Loucy (cell line): ENCODE measurements around the gene ARFRP1.

ENCODE experiments used
- H2AFZ ChIP-seq: fragments of 200-600 bp; sonication (generic); 2 replicates; pipeline ENCODE4 v1.6.0; 2016; ENCODE audit warnings: antibody characterized with exemption, mild to moderate bottlenecking, low read length, moderate library complexity
- H3F3A ChIP-seq: fragments of 200-600 bp; 2 replicates; pipeline ENCODE4 v1.6.0; 2016; ENCODE audit warnings: antibody characterized with exemption, low read depth, mild to moderate bottlenecking
- H3K27me3 ChIP-seq: fragments of 200-600 bp; sonication (generic); 2 replicates; pipeline ENCODE4 v1.6.1; 2014; ENCODE audit warnings: low read length, mild to moderate bottlenecking; ENCODE audit not compliant: insufficient read depth, poor library complexity, severe bottlenecking
- H3K36me3 ChIP-seq: fragments of 200-600 bp; sonication (generic); 2 replicates; pipeline ENCODE4 v1.6.1; 2016; ENCODE audit warnings: low read length; ENCODE audit not compliant: insufficient read depth
- H3K4me1 ChIP-seq: fragments of 200-600 bp; sonication (generic); 2 replicates; pipeline ENCODE4 v1.5.1; 2014; ENCODE audit warnings: low read length, mild to moderate bottlenecking; ENCODE audit not compliant: insufficient read depth, poor library complexity, severe bottlenecking
- H3K4me2 ChIP-seq: fragments of 200-600 bp; sonication (generic); 2 replicates; pipeline ENCODE4 v1.6.0; 2014; ENCODE audit warnings: antibody characterized with exemption, low read length, low read depth, mild to moderate bottlenecking; ENCODE audit not compliant: poor library complexity, severe bottlenecking
- H3K4me3 ChIP-seq: fragments of 200-600 bp; sonication (generic); 2 replicates; pipeline ENCODE4 v1.5.1; 2014; ENCODE audit warnings: low read length, mild to moderate bottlenecking, mixed read lengths; ENCODE audit not compliant: poor library complexity, severe bottlenecking
- H3K79me2 ChIP-seq: fragments of 200-600 bp; sonication (generic); 2 replicates; pipeline ENCODE4 v1.6.1; 2014; ENCODE audit warnings: low read length; ENCODE audit not compliant: insufficient read depth
- H3K9ac ChIP-seq: fragments of 200-600 bp; sonication (generic); 2 replicates; pipeline ENCODE4 v1.6.0; 2014; ENCODE audit warnings: mild to moderate bottlenecking, low read depth, low read length, moderate library complexity; ENCODE audit not compliant: poor library complexity, severe bottlenecking
- H3K9me2 ChIP-seq: fragments of 200-600 bp; sonication (generic); replicated peaks from 2 replicates; pipeline ENCODE4 v1.6.1; 2016; ENCODE audit warnings: low read depth, low read length, mixed read lengths
- H3K9me3 ChIP-seq: fragments of 200-600 bp; sonication (generic); 2 replicates; pipeline ENCODE4 v1.6.1; 2014; ENCODE audit warnings: mild to moderate bottlenecking, antibody characterized with exemption, low read length, low read depth; ENCODE audit not compliant: insufficient read depth
- H4K20me1 ChIP-seq: fragments of 200-600 bp; sonication (generic); 2 replicates; pipeline ENCODE4 v1.6.0; 2014; ENCODE audit warnings: antibody characterized with exemption, low read length, mild to moderate bottlenecking; ENCODE audit not compliant: insufficient read depth, poor library complexity, severe bottlenecking
- CTCF ChIP-seq: fragments of 200-600 bp; sonication (generic); conservative IDR thresholded peaks from 2 replicates; pipeline ENCODE4 v1.5.1; 2014; ENCODE audit warnings: mild to moderate bottlenecking, antibody characterized with exemption, low read length
- EZH2phosphoT487 ChIP-seq: fragments of 200-600 bp; IDR thresholded peaks from 2 replicates; pipeline ENCODE4 v1.6.1; 2018; ENCODE audit warnings: antibody characterized with exemption, mild to moderate bottlenecking, moderate library complexity, borderline replicate concordance

The ARFRP1 gene

GRCh38 chr20:63701051-63701328 is 6.8 kb downstream of the ARFRP1 start:
- Histone ChIP-seq H3K4me3 (no peak overlapping the region), H3K9me3 (no peaks in the 10 kb centered on the region), H4K20me1 (peaks cover 7% of the 10 kb centered on the region), H3K4me2 (no peak overlapping the region), H3K79me2 (peaks cover 19% of the 10 kb centered on the region), H3K9ac (no peak overlapping the region), H3K4me1 (peaks cover 4% of the 10 kb centered on the region), H3K36me3 (peaks cover 13% of the 10 kb centered on the region; the same call in 1 of the 2 replicates), H3K27me3 (no peaks in the 10 kb centered on the region), H3K9me2 (no peaks in the 10 kb centered on the region), H2AFZ (no peak overlapping the region), H3F3A (no peaks in the 10 kb centered on the region)
- TF ChIP-seq EZH2phosphoT487 (no peak), CTCF (no peak)

GRCh38 chr20:63700199-63701050 is 7.4 kb downstream of the ARFRP1 start:
- no peak overlapping the region for H3K4me2 ChIP-seq
- no peak overlapping the region for H3K9ac ChIP-seq
- H3K4me1 ChIP-seq: no peaks in the 10 kb centered on the region
- no peaks in the 10 kb centered on the region for H3K27me3 ChIP-seq
- TF ChIP-seq EZH2phosphoT487: no peak
- TF ChIP-seq CTCF: no peak
- peaks cover 14% of the 10 kb centered on the region; the same call in 1 of the 2 replicates for H3K79me2 ChIP-seq
- H3K36me3 ChIP-seq: peaks cover 10% of the 10 kb centered on the region; the same call in 1 of the 2 replicates
- no peaks in the 10 kb centered on the region for H3K9me2 ChIP-seq
- no peak overlapping the region for H3K4me3 ChIP-seq
- no peaks in the 10 kb centered on the region for H3F3A ChIP-seq
- H3K9me3 ChIP-seq: no peaks in the 10 kb centered on the region
- H2AFZ ChIP-seq: no peak overlapping the region
- H4K20me1 ChIP-seq: peaks cover 2% of the 10 kb centered on the region

GRCh38 chr20:63699466-63700198 is 8.1 kb downstream of the ARFRP1 start:
- H3K4me2 ChIP-seq: no peak overlapping the region
- H3K79me2 ChIP-seq: peaks cover 6% of the 10 kb centered on the region; the same call in 1 of the 2 replicates
- no peak overlapping the region for H3K4me3 ChIP-seq
- H2AFZ ChIP-seq: no peak overlapping the region
- H4K20me1 ChIP-seq: peaks cover 2% of the 10 kb centered on the region
- peaks cover 2% of the 10 kb centered on the region; the same call in 1 of the 2 replicates for H3K36me3 ChIP-seq
- no peaks in the 10 kb centered on the region for H3K9me3 ChIP-seq
- no peaks in the 10 kb centered on the region for H3K27me3 ChIP-seq
- H3K9ac ChIP-seq: no peak overlapping the region
- H3F3A ChIP-seq: no peaks in the 10 kb centered on the region
- no peaks in the 10 kb centered on the region for H3K9me2 ChIP-seq
- no peaks in the 10 kb centered on the region for H3K4me1 ChIP-seq
- no peak for TF ChIP-seq CTCF
- TF ChIP-seq EZH2phosphoT487: no peak
